Effector memory CD4-positive, alpha-beta T cell (primary cell): ENCODE data around the gene GPBP1.
"Not testable (repeated sequence)": the region's sequence is repeated elsewhere in the genome, so short reads cannot be mapped to it uniquely, and the experiment has no call there.

Experiments used
- DNase-seq, 3 donors: peaks; one replicate each; pipeline ENCODE4 v3.0.0-alpha.2; 2020
- H3K27ac ChIP-seq: 2 replicates; pipeline ENCODE4 v1.7.0; 2013; ENCODE audit warnings: mild to moderate bottlenecking, low read length, moderate library complexity; ENCODE audit not compliant: insufficient read depth, poor library complexity, severe bottlenecking
- H3K27me3 ChIP-seq: replicated peaks from 2 replicates; pipeline ENCODE4 v1.7.0; 2013; ENCODE audit warnings: mild to moderate bottlenecking, low read length; ENCODE audit not compliant: insufficient read depth, control insufficient read depth, poor library complexity, severe bottlenecking
- H3K36me3 ChIP-seq: 2 replicates; pipeline ENCODE4 v1.7.0; 2013; ENCODE audit warnings: mild to moderate bottlenecking, low read length, moderate library complexity; ENCODE audit not compliant: control insufficient read depth, insufficient read depth
- H3K4me1 ChIP-seq: 2 replicates; pipeline ENCODE4 v1.7.0; 2013; ENCODE audit warnings: low read length, mild to moderate bottlenecking; ENCODE audit not compliant: control insufficient read depth, insufficient read depth, poor library complexity, severe bottlenecking
- H3K4me3 ChIP-seq: 2 replicates; pipeline ENCODE4 v1.7.0; 2013; ENCODE audit warnings: low read length, low read depth, mild to moderate bottlenecking; ENCODE audit not compliant: insufficient read depth, poor library complexity, severe bottlenecking
- H3K9me3 ChIP-seq: 2 replicates; pipeline ENCODE4 v1.7.0; 2013; ENCODE audit warnings: mild to moderate bottlenecking, low read length, moderate library complexity; ENCODE audit not compliant: control insufficient read depth

Gene GPBP1

GRCh38 chr5:57176350-57176857, 2.5 kb downstream of the GPBP1 start:
- H3K27me3 ChIP-seq: no peaks in the 10 kb centered on the region
- peak overlapping the region; percentile 93 for H3K4me3 ChIP-seq
- no peak for DNase-seq
- H3K4me1 ChIP-seq: peaks cover 23% of the 10 kb centered on the region
- H3K36me3 ChIP-seq: no peaks in the 10 kb centered on the region
- no peaks in the 10 kb centered on the region for H3K9me3 ChIP-seq
- H3K27ac ChIP-seq: peak overlapping the region; percentile 100

- Histone ChIP-seq H3K27me3 (no peaks in the 10 kb centered on the region), H3K9me3 (no peaks in the 10 kb centered on the region), H3K4me3 (peak overlapping the region; percentile 93), H3K36me3 (no peaks in the 10 kb centered on the region), H3K4me1 (peaks cover 25% of the 10 kb centered on the region), H3K27ac (peak overlapping the region; percentile 100)
- DNase-seq: no peak
Observed at GRCh38 chr5:57177479-57178156, 3.8 kb downstream of the GPBP1 start.

- H3K4me1 ChIP-seq: peaks cover 25% of the 10 kb centered on the region
Observed at GRCh38 chr5:57178238-57178637, 4.4 kb downstream of the GPBP1 start.

GRCh38 chr5:57179262-57180200, 5.7 kb downstream of the GPBP1 start:
- peaks cover 28% of the 10 kb centered on the region for H3K4me1 ChIP-seq
- no peaks in the 10 kb centered on the region for H3K9me3 ChIP-seq
- peaks cover 7% of the 10 kb centered on the region for H3K36me3 ChIP-seq
- peak overlapping the region; percentile 93 for H3K4me3 ChIP-seq
- no peak for DNase-seq
- H3K27ac ChIP-seq: peak overlapping the region; percentile 4
- H3K27me3 ChIP-seq: no peaks in the 10 kb centered on the region

More at GRCh38 chr5:57178238-57178637, 4.4 kb downstream of the GPBP1 start:
- not testable (repeated sequence) for H3K9me3 ChIP-seq, H3K36me3 ChIP-seq, H3K27me3 ChIP-seq, DNase-seq
- peak overlapping the region; percentile 93 for H3K4me3 ChIP-seq
- H3K27ac ChIP-seq: peak overlapping the region; percentile 100

GRCh38 chr5:57181154-57181553, 7.3 kb downstream of the GPBP1 start:
- Histone ChIP-seq H3K36me3 (peaks cover 8% of the 10 kb centered on the region), H3K27ac (no peak overlapping the region), H3K4me1 (peaks cover 34% of the 10 kb centered on the region), H3K27me3 (no peaks in the 10 kb centered on the region), H3K4me3 (peak overlapping the region; percentile 18), H3K9me3 (no peaks in the 10 kb centered on the region)
- DNase-seq: no peak

GRCh38 chr5:57184322-57184721, 10.5 kb downstream of the GPBP1 start:
- H3K27me3 ChIP-seq: no peaks in the 10 kb centered on the region
- peaks cover 49% of the 10 kb centered on the region for H3K4me1 ChIP-seq
- H3K27ac ChIP-seq: no peak overlapping the region
- no peaks in the 10 kb centered on the region for H3K9me3 ChIP-seq
- H3K4me3 ChIP-seq: no peak overlapping the region
- H3K36me3 ChIP-seq: peaks cover 8% of the 10 kb centered on the region
- DNase-seq: no peak

- Histone ChIP-seq H3K27me3 (no peaks in the 10 kb centered on the region), H3K27ac (no peak overlapping the region), H3K4me3 (no peak overlapping the region), H3K36me3 (peaks cover 8% of the 10 kb centered on the region), H3K4me1 (peaks cover 42% of the 10 kb centered on the region), H3K9me3 (no peaks in the 10 kb centered on the region)
- no peak for DNase-seq
Observed at GRCh38 chr5:57185313-57185712, 11.5 kb downstream of the GPBP1 start.

GRCh38 chr5:57186194-57186593, 12.3 kb downstream of the GPBP1 start:
- Histone ChIP-seq H3K9me3 (no peaks in the 10 kb centered on the region), H3K27me3 (no peaks in the 10 kb centered on the region), H3K4me3 (no peak overlapping the region), H3K36me3 (peaks cover 11% of the 10 kb centered on the region), H3K27ac (no peak overlapping the region), H3K4me1 (peaks cover 35% of the 10 kb centered on the region)
- no peak for DNase-seq

GRCh38 chr5:57187977-57188376, 14.1 kb downstream of the GPBP1 start:
- H3K4me3 ChIP-seq, H3K27me3 ChIP-seq, H3K9me3 ChIP-seq, H3K27ac ChIP-seq, DNase-seq: not testable (repeated sequence)
- Histone ChIP-seq H3K36me3 (peaks cover 13% of the 10 kb centered on the region), H3K4me1 (peaks cover 33% of the 10 kb centered on the region)

GRCh38 chr5:57189515-57189914, 15.7 kb downstream of the GPBP1 start:
- no peak overlapping the region for H3K27ac ChIP-seq
- DNase-seq: no peak

More at GRCh38 chr5:57189515-57189914, 15.7 kb downstream of the GPBP1 start:
- Histone ChIP-seq H3K27me3 (no peaks in the 10 kb centered on the region), H3K4me1 (peaks cover 36% of the 10 kb centered on the region), H3K4me3 (no peak overlapping the region), H3K36me3 (peaks cover 6% of the 10 kb centered on the region), H3K9me3 (no peaks in the 10 kb centered on the region)
